ENCODE data around the gene GLDN.

Gene GLDN

DNA sequence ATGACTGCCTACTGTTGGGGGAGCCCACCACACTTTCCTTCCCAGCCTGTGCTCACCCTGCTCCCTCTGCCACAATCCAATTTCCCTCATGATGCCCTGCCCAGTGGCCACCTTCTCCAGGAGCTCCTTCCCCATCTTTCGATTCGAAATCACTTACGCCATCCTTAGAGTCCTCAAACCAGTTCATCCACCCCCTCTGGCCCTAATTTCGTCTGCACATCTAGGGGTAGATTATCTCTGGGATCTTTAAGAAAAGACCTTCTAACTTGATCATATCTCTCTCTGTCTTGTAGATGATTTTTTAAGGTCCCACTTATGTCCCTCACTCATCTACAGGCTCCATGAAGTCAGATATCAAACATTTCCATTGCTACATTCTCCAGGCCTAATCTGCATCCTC lies 20.1 kb upstream of the GLDN start:
- no peak overlapping the region for H3K4me3 ChIP-seq (ENCODE audit: low read depth, low read length)
- no peak for DNase-seq (ENCODE audit: low read depth)
- TF ChIP-seq, protein P1, sequence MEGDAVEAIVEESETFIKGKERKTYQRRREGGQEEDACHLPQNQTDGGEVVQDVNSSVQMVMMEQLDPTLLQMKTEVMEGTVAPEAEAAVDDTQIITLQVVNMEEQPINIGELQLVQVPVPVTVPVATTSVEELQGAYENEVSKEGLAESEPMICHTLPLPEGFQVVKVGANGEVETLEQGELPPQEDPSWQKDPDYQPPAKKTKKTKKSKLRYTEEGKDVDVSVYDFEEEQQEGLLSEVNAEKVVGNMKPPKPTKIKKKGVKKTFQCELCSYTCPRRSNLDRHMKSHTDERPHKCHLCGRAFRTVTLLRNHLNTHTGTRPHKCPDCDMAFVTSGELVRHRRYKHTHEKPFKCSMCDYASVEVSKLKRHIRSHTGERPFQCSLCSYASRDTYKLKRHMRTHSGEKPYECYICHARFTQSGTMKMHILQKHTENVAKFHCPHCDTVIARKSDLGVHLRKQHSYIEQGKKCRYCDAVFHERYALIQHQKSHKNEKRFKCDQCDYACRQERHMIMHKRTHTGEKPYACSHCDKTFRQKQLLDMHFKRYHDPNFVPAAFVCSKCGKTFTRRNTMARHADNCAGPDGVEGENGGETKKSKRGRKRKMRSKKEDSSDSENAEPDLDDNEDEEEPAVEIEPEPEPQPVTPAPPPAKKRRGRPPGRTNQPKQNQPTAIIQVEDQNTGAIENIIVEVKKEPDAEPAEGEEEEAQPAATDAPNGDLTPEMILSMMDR (IDR thresholded peaks at IDR 0.05; ENCODE audit: low read depth, low read length, missing control alignments), result no peak
- in situ Hi-C loops (cut with HindIII; ENCODE audit: low sequenced_read_pairs), result no loop called here

DNA sequence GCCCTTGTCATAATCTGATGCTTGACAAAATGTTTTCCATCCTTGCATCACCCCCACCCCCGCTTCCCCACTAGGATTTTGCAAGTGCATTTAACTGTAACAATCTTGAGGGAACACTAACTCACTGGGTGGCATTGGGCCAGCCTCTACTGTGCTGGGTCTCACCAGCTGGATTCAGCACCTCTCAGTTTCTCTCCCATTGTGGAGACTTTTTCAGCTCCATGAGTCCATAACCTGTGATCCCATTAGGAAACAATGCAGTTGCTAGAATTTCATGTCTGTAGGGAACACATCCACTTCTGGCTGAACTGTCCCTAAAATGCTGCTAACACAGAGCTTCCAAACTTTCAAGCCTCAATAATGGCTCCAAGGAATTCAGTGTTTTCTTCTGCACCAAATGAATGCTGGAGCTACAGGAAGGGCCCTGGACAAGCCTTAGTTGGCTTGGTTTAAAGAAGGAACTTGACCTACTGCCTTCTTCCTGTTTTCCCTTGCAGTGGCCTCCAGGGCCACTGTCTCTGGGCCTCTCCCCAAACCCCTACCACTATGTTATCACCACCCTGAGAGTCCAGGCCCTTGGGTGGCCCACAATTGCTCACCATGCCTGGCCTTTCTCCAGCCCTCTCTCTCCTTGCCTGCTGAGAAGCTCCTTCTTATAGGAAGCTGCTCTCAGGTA lies 18.7 kb upstream of the GLDN start:
- in situ Hi-C loops (cut with HindIII; ENCODE audit: low sequenced_read_pairs), result no loop called here
- H3K4me3 ChIP-seq (ENCODE audit: low read depth, low read length), result no peak overlapping the region
- TF ChIP-seq, protein P1 (IDR thresholded peaks at IDR 0.05; ENCODE audit: low read depth, low read length, missing control alignments), result no peak
- DNase-seq (ENCODE audit: low read depth), result no peak

DNA sequence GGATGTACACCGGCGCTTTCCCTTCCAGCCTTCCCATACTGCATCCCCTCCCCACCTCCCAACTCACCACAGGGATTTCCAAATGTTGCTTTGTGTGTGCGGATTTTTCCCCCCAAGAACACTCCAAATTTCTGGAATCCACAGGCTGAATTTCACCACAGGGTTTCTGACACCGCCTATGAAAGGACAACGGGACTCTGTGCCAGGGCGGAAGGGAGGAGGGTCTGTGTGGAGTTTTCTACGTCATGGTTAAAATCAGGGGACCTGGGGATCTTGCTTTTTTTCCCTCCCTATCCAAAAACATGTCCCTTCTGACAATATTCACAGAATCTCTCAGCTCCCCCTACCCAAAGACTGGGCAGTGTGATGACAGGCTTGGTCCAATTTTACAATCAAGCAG lies 17.7 kb upstream of the GLDN start:
- in situ Hi-C loops (cut with HindIII; ENCODE audit: low sequenced_read_pairs), result no loop called here
- TF ChIP-seq, protein P1 (IDR thresholded peaks at IDR 0.05; ENCODE audit: low read depth, low read length, missing control alignments), result no peak
- no peak for DNase-seq (ENCODE audit: low read depth)
- no peak overlapping the region for H3K4me3 ChIP-seq (ENCODE audit: low read depth, low read length)

DNA sequence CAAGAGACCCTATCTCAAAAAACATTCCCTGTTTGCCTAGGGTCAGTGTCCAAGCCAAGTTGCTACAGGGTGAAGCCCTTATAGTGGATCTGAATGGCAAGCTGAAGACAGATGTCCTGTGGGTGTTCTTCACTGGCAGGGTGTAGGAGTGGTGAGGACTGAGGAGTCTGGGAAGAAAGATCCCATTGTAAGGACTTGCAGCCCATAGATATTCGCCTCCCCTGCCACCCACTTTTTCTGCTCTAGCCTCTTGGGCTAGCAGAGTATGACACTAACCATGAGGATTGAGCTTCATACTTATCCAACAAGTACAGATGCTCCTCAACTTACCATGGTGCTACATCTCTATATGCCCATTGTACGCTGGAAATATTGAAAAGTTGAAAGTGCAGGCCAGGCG lies 16.3 kb upstream of the GLDN start:
- H3K4me3 ChIP-seq (ENCODE audit: low read depth, low read length), result no peak overlapping the region
- no peak for DNase-seq (ENCODE audit: low read depth)
- TF ChIP-seq, protein P1 (IDR thresholded peaks at IDR 0.05; ENCODE audit: low read depth, low read length, missing control alignments), result no peak
- in situ Hi-C loops (cut with HindIII; ENCODE audit: low sequenced_read_pairs), result no loop called here

DNA sequence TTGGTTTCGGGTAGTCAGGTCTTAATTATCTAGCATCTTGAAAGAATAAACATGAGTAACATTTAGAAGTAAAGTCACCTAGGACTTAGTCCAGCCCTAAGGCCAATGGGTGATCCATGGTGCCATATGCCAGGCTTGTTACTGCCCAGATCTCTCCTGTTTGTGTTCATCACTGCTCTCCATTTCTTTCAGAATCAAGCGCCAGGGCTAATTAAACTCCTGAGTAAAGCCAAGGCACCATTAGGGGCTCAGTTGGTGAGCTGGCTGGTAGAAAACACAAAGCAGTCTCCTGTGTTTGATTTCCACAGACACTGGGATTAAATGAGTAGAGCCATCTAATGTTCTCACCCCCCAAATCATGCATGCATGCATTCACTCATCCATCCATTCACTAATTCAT lies 14.4 kb upstream of the GLDN start:
- no peak for DNase-seq (ENCODE audit: low read depth)
- H3K4me3 ChIP-seq (ENCODE audit: low read depth, low read length), result no peak overlapping the region
- in situ Hi-C loops (cut with HindIII; ENCODE audit: low sequenced_read_pairs), result no loop called here
- TF ChIP-seq, protein P1 (IDR thresholded peaks at IDR 0.05; ENCODE audit: low read depth, low read length, missing control alignments), result no peak

DNA sequence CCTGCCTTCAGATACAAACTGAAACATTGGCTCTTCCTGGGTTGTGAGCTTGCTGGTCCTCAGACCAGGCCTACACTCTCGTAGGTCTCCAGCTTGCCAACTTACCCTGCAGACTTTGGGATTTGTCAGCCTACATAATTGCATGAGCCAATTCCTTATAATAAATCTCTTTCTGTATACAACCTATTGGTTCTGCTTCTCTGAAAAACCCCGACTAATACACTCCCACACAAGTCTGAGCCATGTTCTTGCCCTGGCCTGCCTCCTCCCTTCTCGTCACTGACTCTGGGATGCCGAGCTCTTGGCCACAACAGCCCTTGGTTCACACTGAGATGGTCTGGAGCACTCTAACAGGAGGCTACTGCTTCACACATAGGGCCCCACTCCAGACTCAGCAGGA lies 12.5 kb upstream of the GLDN start:
- no peak for DNase-seq (ENCODE audit: low read depth)
- TF ChIP-seq, protein P1 (IDR thresholded peaks at IDR 0.05; ENCODE audit: low read depth, low read length, missing control alignments), result no peak
- in situ Hi-C loops (cut with HindIII; ENCODE audit: low sequenced_read_pairs), result no loop called here
- no peak overlapping the region for H3K4me3 ChIP-seq (ENCODE audit: low read depth, low read length)

Measured in astrocyte of the cerebellum (primary cell).